Mesenteric fat pad (tissue), 1 donor: ENCODE results near the gene ZNF555. TPM values are rescaled to one million over a fixed set of nuclear protein-coding genes. Genes with fewer than 3 reads are reported as not detected.

Experiments used
- total RNA-seq: library from RNA; stranded (reverse); fragmentation: NEBNext Ultra II Directional; extraction: Animal tissue kit (Norgen Biotek cat#: 25700); gene quantifications from one replicate; pipeline ENCODE4 v1.2.1, GENCODE V29; 2021
- donor health status: DM: yes; HTN: yes; CAD: no.

ZNF555 gene
- total RNA-seq, 1 donor from 2014 or later, result 4.1 TPM

Other genes starting within 250 kb of the ZNF555 start
- gene GNG7, start 138.8 kb upstream of the ZNF555 start, total RNA-seq, result 1.7 TPM
- gene DIRAS1, start 120.1 kb upstream of the ZNF555 start, total RNA-seq, result 1.1 TPM
- gene SLC39A3, start 101.5 kb upstream of the ZNF555 start, total RNA-seq, result 21.5 TPM
- gene SGTA, start 58.2 kb upstream of the ZNF555 start, total RNA-seq, result 37.8 TPM
- 35.0 TPM for gene THOP1, start 56.0 kb upstream of the ZNF555 start, total RNA-seq
- gene ZNF554, start 21.6 kb upstream of the ZNF555 start, total RNA-seq, result 2.6 TPM
- not detected for gene ZNF556, start 25.9 kb downstream of the ZNF555 start, total RNA-seq
- 1.6 TPM for gene ZNF57, start 59.5 kb downstream of the ZNF555 start, total RNA-seq
- 3.1 TPM for gene ZNF77, start 103.5 kb downstream of the ZNF555 start, total RNA-seq
- gene TLE6, start 136.1 kb downstream of the ZNF555 start, total RNA-seq, result 0.93 TPM
- gene TLE2, start 187.8 kb downstream of the ZNF555 start, total RNA-seq, result 35.6 TPM
- 367 TPM for gene TLE5, start 221.0 kb downstream of the ZNF555 start, total RNA-seq